Transverse colon (tissue), 4 donors: ENCODE measurements around the gene HNRNPA1.

Source experiments
- POLR2AphosphoS5 ChIP-seq, 3 donors: sonication (generic); formaldehyde crosslinking; IDR thresholded peaks; one replicate each; pipeline ENCODE4 v1.6.1; 2016; ENCODE audit warnings: antibody characterized with exemption in 3 of 3
- TF ChIP-seq, protein P1 (sequence below), 5 experiments: fragments of 200-600 bp in 3 of 5; fragments of 450-650 bp in 2 of 5; sonication (generic) in 3 of 5; IDR thresholded peaks; 1 replicate in 2 of 5; 2 replicates in 3 of 5; pipeline ENCODE4 v1.5.1; 2016 to 2017; ENCODE audit warnings: antibody characterized with exemption in 5 of 5, inconsistent platforms in 3 of 5, mild to moderate bottlenecking in 2 of 5, moderate library complexity in 1 of 5

DNA sequence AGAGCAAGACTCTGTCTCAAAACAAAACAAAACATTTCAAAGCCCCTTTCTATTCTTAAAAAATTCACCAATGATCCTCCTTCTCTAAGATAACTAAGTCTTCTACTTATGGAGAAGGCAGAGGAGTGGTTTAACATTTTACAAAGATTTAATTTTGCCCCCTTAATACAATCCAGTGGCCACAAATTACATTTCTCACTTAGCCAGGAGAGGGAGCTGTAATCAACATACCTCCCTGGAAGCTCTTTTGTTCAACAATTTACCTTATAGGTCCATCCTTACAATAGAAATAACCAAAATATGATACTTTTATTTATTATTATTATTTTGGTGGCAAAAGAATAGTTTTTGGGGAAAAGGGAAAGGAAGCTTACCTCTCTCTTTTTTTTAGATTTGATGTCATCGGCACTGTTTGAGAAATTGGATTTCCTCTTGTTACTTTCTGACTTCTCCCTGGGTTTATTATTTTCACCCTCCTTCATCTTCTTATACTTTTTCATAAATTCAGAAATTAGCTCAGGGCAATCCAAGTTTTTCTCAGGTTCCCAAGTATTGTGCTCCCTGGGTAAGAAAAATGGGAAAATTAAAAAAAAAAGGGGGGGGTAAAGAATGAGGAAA, 28.8 kb upstream of the HNRNPA1 start:
- TF ChIP-seq POLR2AphosphoS5 (IDR thresholded peaks at IDR 0.05) = no peak
- TF ChIP-seq, protein P1, sequence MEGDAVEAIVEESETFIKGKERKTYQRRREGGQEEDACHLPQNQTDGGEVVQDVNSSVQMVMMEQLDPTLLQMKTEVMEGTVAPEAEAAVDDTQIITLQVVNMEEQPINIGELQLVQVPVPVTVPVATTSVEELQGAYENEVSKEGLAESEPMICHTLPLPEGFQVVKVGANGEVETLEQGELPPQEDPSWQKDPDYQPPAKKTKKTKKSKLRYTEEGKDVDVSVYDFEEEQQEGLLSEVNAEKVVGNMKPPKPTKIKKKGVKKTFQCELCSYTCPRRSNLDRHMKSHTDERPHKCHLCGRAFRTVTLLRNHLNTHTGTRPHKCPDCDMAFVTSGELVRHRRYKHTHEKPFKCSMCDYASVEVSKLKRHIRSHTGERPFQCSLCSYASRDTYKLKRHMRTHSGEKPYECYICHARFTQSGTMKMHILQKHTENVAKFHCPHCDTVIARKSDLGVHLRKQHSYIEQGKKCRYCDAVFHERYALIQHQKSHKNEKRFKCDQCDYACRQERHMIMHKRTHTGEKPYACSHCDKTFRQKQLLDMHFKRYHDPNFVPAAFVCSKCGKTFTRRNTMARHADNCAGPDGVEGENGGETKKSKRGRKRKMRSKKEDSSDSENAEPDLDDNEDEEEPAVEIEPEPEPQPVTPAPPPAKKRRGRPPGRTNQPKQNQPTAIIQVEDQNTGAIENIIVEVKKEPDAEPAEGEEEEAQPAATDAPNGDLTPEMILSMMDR (IDR thresholded peaks at IDR 0.05) = peak; percentile 54 to 59 (median 58)
